B cell (primary cell): ENCODE data around the gene OXNAD1. TPM values are rescaled to one million over a fixed set of nuclear protein-coding genes. Genes with fewer than 3 reads are reported as not detected.

ENCODE experiments used
- ATAC-seq: fragments of 200-7000 bp; cut with Tn5 transposase; one replicate; pipeline ENCODE4 v1.10.0; 2021; ENCODE audit warnings: low read depth, mild to moderate bottlenecking, moderate number of reproducible peaks, moderate library complexity
- CTCF ChIA-PET: fragments of 350-600 bp; sonication (Branson Sonifier 250); formaldehyde crosslinking; loops from one replicate; lab custom pipeline; 2021; ENCODE audit warnings: antibody characterized with exemption, inconsistent platforms; lab: Charles Lee
- POLR2A ChIA-PET: fragments of 350-600 bp; sonication (Branson Sonifier 250); formaldehyde crosslinking; loops from one replicate; lab custom pipeline; 2021; ENCODE audit warnings: antibody characterized with exemption; lab: Charles Lee
- DNase-seq: peaks from one replicate; pipeline ENCODE4 v3.0.0; 2013
- H2AFZ ChIP-seq: 2 replicates; pipeline ENCODE4 v1.6.1; 2012; ENCODE audit warnings: mild to moderate bottlenecking, low read depth, low read length; ENCODE audit not compliant: insufficient read depth, poor library complexity, severe bottlenecking
- H3K27ac ChIP-seq, 2 donors: 1 replicate in 1 of 2; 2 replicates in 1 of 2; pipeline ENCODE4 v1.5.1; 2012 to 2013; ENCODE audit warnings: low read length in 2 of 2, mild to moderate bottlenecking in 2 of 2, moderate library complexity in 1 of 2
- H3K27me3 ChIP-seq, 4 experiments: fragments of 200-600 bp in 1 of 4; sonication (generic) in 1 of 4; replicated peaks in 1 of 4; 1 replicate in 2 of 4; 2 replicates in 2 of 4; pipeline versions ENCODE4 v1.6.1 to v1.7.0; 2013 to 2016; ENCODE audit warnings: low read length in 3 of 4, mild to moderate bottlenecking in 2 of 4, mixed read lengths in 1 of 4, moderate library complexity in 1 of 4; ENCODE audit not compliant: insufficient read depth in 4 of 4, control insufficient read depth in 3 of 4; ENCODE audit errors: control extremely low read depth in 1 of 4
- H3K36me3 ChIP-seq, 2 experiments: replicated peaks in 1 of 2; 1 replicate in 1 of 2; 2 replicates in 1 of 2; pipeline versions ENCODE4 v1.6.1 to v1.7.1; 2013; ENCODE audit warnings: low read length in 1 of 2; ENCODE audit not compliant: insufficient read depth in 2 of 2, control insufficient read depth in 1 of 2; ENCODE audit errors: control extremely low read depth in 1 of 2, extremely low read depth in 1 of 2
- H3K4me1 ChIP-seq, 2 donors: fragments of 200-600 bp in 1 of 2; sonication (generic) in 1 of 2; 1 replicate in 1 of 2; 2 replicates in 1 of 2; pipeline versions ENCODE4 v1.5.1 to v1.6.1; 2013 to 2017; ENCODE audit warnings: low read length in 2 of 2; ENCODE audit not compliant: control insufficient read depth in 2 of 2, insufficient read depth in 2 of 2
- H3K4me2 ChIP-seq: replicated peaks from 2 replicates; pipeline ENCODE3; 2012; ENCODE audit warnings: mild to moderate bottlenecking, low read depth, low read length; ENCODE audit not compliant: poor library complexity, severe bottlenecking
- H3K4me3 ChIP-seq, 5 experiments: fragments of 200-600 bp in 1 of 5; sonication (generic) in 1 of 5; 1 replicate in 3 of 5; 2 replicates in 2 of 5; pipeline versions ENCODE4 v1.5.1 to v1.7.0; 2011 to 2016; ENCODE audit warnings: low read length in 4 of 5, mild to moderate bottlenecking in 4 of 5, low read depth in 2 of 5, control low read depth in 1 of 5, moderate library complexity in 1 of 5; ENCODE audit not compliant: insufficient read depth in 1 of 5; ENCODE audit errors: control extremely low read depth in 1 of 5, extremely low read depth in 1 of 5
- H3K79me2 ChIP-seq: fragments of 200-600 bp; sonication (generic); one replicate; pipeline ENCODE4 v1.6.0; 2016; ENCODE audit warnings: low read length; ENCODE audit not compliant: control insufficient read depth, insufficient read depth
- H3K9ac ChIP-seq: fragments of 200-600 bp; sonication (generic); 2 replicates; pipeline ENCODE4 v1.6.1; 2017; ENCODE audit warnings: mild to moderate bottlenecking, low read length, moderate library complexity
- H3K9me3 ChIP-seq, 3 donors: one replicate each; pipeline versions ENCODE4 v1.6.1 to v1.7.1; 2013; ENCODE audit warnings: low read length in 2 of 3; ENCODE audit not compliant: control insufficient read depth in 2 of 3, insufficient read depth in 1 of 3; ENCODE audit errors: control extremely low read depth in 1 of 3
- H4K20me1 ChIP-seq: 2 replicates; pipeline ENCODE4 v1.6.0; 2012; ENCODE audit warnings: mild to moderate bottlenecking, low read length; ENCODE audit not compliant: insufficient read depth, control insufficient read depth, poor library complexity, severe bottlenecking
- H3K27ac Mint-ChIP-seq: one replicate; pipeline ENCODE4 v1.8.0; 2021; ENCODE audit warnings: mixed read lengths
- H3K27me3 Mint-ChIP-seq: one replicate; pipeline ENCODE4 v1.8.0; 2021; ENCODE audit warnings: mixed read lengths
- H3K4me1 Mint-ChIP-seq: one replicate; pipeline ENCODE4 v1.8.0; 2021; ENCODE audit warnings: mixed read lengths
- H3K4me3 Mint-ChIP-seq: one replicate; pipeline ENCODE4 v1.8.0; 2021; ENCODE audit warnings: mixed read lengths
- H3K9me3 Mint-ChIP-seq: one replicate; pipeline ENCODE4 v1.8.0; 2022; ENCODE audit warnings: mixed read lengths; ENCODE audit not compliant: insufficient read depth
- CTCF ChIP-seq: fragments of 200-600 bp; IDR thresholded peaks from one replicate; pipeline ENCODE4 v1.8.0; 2022; ENCODE audit warnings: antibody characterized with exemption, mild to moderate bottlenecking
- EZH2 ChIP-seq: IDR thresholded peaks from 2 replicates; pipeline ENCODE4 v1.6.1; 2012; ENCODE audit warnings: borderline replicate concordance, low read depth, mild to moderate bottlenecking, moderate library complexity, low read length; ENCODE audit not compliant: insufficient read depth, poor library complexity, severe bottlenecking
- WGBS: methylation state at CpG from one replicate; pipeline ENCODE4 v1.1.5; 2013; ENCODE audit warnings: missing lambda C conversion rate; ENCODE audit not compliant: insufficient coverage; 5-methylcytosine and 5-hydroxymethylcytosine counted together
- intact Hi-C: fragments of 100-400 bp; cut with micrococcal nuclease; formaldehyde crosslinking; loops from one replicate; pipeline ENCODE4 v1.10.0; 2022
- polyA plus RNA-seq: library from polyadenylated mRNA; depleted of rRNA; stranded (reverse); fragments of >200 nt; gene quantifications from 2 replicates; pipeline ENCODE4 v1.2.3, GENCODE V29; 2012
- total RNA-seq, 2 donors: library from RNA; stranded (reverse); fragments of 120-200 nt in 1 of 2; gene quantifications; 1 replicate in 1 of 2; 2 replicates in 1 of 2; pipeline versions ENCODE4 v1.2.3 to v1.2.4, GENCODE V29; 2013 to 2022

The OXNAD1 gene
- total and polyA plus RNA-seq, 2 donors (not counting 1 experiment from before 2014, with no cell fraction given) = 4.0 to 12.3 TPM

- Histone ChIP-seq H3K4me2 (no peak overlapping the region), H4K20me1 (no peaks in the 10 kb centered on the region), H3K27me3 (no peaks in the 10 kb centered on the region), H3K9ac (no peak overlapping the region), H2AFZ (no peak overlapping the region), H3K27ac (no peak overlapping the region), H3K4me1 (peaks cover 3 to 6% of the 10 kb centered on the region in 2 donors), H3K79me2 (no peaks in the 10 kb centered on the region), H3K36me3 (peaks cover 4 to 16% of the 10 kb centered on the region in 2 experiments), H3K4me3 (no peak overlapping the region), H3K9me3 (no peaks in the 10 kb centered on the region)
- ChIA-PET CTCF (no interaction called here), POLR2A (no interaction called here)
- Mint-ChIP-seq H3K9me3 (no peaks in the 10 kb centered on the region), H3K4me1 (peaks cover 9% of the 10 kb centered on the region), H3K27ac (no peak overlapping the region), H3K4me3 (no peak overlapping the region), H3K27me3 (peaks cover 3% of the 10 kb centered on the region)
- ATAC-seq = no peak
- DNase-seq = no peak
- TF ChIP-seq CTCF (no peak), EZH2 (no peak)
- no CpG with 5 or more reads among the region's 3 CpGs for WGBS
- intact Hi-C loops = no loop called here
These were observed 9.7 kb upstream of the OXNAD1 start for GRCh38 chr3:16255326-16255725.

GRCh38 chr3:16255726-16256125 lies 9.3 kb upstream of the OXNAD1 start:
- CTCF ChIA-PET = no interaction called here

More at GRCh38 chr3:16255726-16256125, 9.3 kb upstream of the OXNAD1 start:
- no peaks in the 10 kb centered on the region for H3K9me3 Mint-ChIP-seq
- Histone ChIP-seq H3K9me3 (no peaks in the 10 kb centered on the region), H3K36me3 (peaks cover 5 to 19% of the 10 kb centered on the region in 2 experiments), H3K4me3 (no peak overlapping the region), H3K79me2 (no peaks in the 10 kb centered on the region), H3K4me2 (no peak overlapping the region), H4K20me1 (no peaks in the 10 kb centered on the region), H2AFZ (no peak overlapping the region), H3K4me1 (peaks cover 3 to 6% of the 10 kb centered on the region in 2 donors), H3K27me3 (no peaks in the 10 kb centered on the region), H3K9ac (no peak overlapping the region), H3K27ac (no peak overlapping the region)
- no peak for TF ChIP-seq CTCF
- no peak for TF ChIP-seq EZH2
- WGBS = 94% methylated on average over 5 of the region's 5 CpGs
- intact Hi-C loops = no loop called here
- no peak overlapping the region for H3K4me3 Mint-ChIP-seq
- ATAC-seq (no peak), DNase-seq (no peak)
- no peak overlapping the region for H3K27ac Mint-ChIP-seq
- peaks cover 9% of the 10 kb centered on the region for H3K4me1 Mint-ChIP-seq
- POLR2A ChIA-PET = no interaction called here
- peaks cover 3% of the 10 kb centered on the region for H3K27me3 Mint-ChIP-seq
